Measurements from ENCODE around the gene LRRC8D.

LRRC8D gene

GRCh38 chr1:89938171-89939055 lies 117.6 kb downstream of the LRRC8D start:
- DNase-seq = no peak

GRCh38 chr1:89939059-89939570 lies 118.3 kb downstream of the LRRC8D start:
- peak in 51 of 56 donors; percentile 18 to 79 (median 59) for DNase-seq

- peak in 12 of 56 donors; percentile 8 to 71 (median 34) for DNase-seq
These were observed 119.0 kb downstream of the LRRC8D start for GRCh38 chr1:89939693-89940438.

GRCh38 chr1:89941110-89941766 lies 120.4 kb downstream of the LRRC8D start:
- no peak for DNase-seq

GRCh38 chr1:89942014-89942413 lies 121.2 kb downstream of the LRRC8D start:
- DNase-seq = no peak

- peak in 1 of 56 donors; percentile 15 for DNase-seq
These were observed 122.2 kb downstream of the LRRC8D start for GRCh38 chr1:89942825-89943658.

GRCh38 chr1:89943846-89944781 lies 123.3 kb downstream of the LRRC8D start:
- DNase-seq = no peak

GRCh38 chr1:89945852-89946476 lies 125.1 kb downstream of the LRRC8D start:
- no peak for DNase-seq

- DNase-seq = no peak
These were observed 125.7 kb downstream of the LRRC8D start for GRCh38 chr1:89946532-89946931.

- no peak for DNase-seq
These were observed 128.0 kb downstream of the LRRC8D start for GRCh38 chr1:89948722-89949345.

- no peak for DNase-seq
These were observed 129.3 kb downstream of the LRRC8D start for GRCh38 chr1:89949991-89950624.

- DNase-seq = no peak
These were observed 129.9 kb downstream of the LRRC8D start for GRCh38 chr1:89950703-89951102.

GRCh38 chr1:89951766-89952604 lies 131.2 kb downstream of the LRRC8D start:
- DNase-seq = no peak

- no peak for DNase-seq
These were observed 131.8 kb downstream of the LRRC8D start for GRCh38 chr1:89952605-89953130.

GRCh38 chr1:89953131-89953626 lies 132.3 kb downstream of the LRRC8D start:
- no peak for DNase-seq

GRCh38 chr1:89953929-89954328 lies 133.1 kb downstream of the LRRC8D start:
- no peak for DNase-seq

GRCh38 chr1:89954401-89954800 lies 133.6 kb downstream of the LRRC8D start:
- DNase-seq = no peak

Measured in nucleus accumbens (tissue), 56 donors.